Mammary epithelial cell (primary cell): Measurements from ENCODE around the gene HNRNPU.

Experiments used
- EZH2 ChIP-seq: IDR thresholded peaks from 2 replicates; pipeline ENCODE4 v1.6.1; 2012; ENCODE audit warnings: low read length, inconsistent platforms, borderline replicate concordance
- TF ChIP-seq, protein P1 (sequence below), 2 donors: IDR thresholded peaks in 1 of 2; conservative IDR thresholded peaks in 1 of 2; 2 replicates each; pipeline ENCODE4 v1.5.1; 2011 to 2012; ENCODE audit warnings: inconsistent platforms in 2 of 2, low read length in 2 of 2, mild to moderate bottlenecking in 2 of 2, control low read depth in 1 of 2, low read depth in 1 of 2; ENCODE audit not compliant: insufficient read depth in 1 of 2; ENCODE audit errors: extremely low read depth in 1 of 2

DNA sequence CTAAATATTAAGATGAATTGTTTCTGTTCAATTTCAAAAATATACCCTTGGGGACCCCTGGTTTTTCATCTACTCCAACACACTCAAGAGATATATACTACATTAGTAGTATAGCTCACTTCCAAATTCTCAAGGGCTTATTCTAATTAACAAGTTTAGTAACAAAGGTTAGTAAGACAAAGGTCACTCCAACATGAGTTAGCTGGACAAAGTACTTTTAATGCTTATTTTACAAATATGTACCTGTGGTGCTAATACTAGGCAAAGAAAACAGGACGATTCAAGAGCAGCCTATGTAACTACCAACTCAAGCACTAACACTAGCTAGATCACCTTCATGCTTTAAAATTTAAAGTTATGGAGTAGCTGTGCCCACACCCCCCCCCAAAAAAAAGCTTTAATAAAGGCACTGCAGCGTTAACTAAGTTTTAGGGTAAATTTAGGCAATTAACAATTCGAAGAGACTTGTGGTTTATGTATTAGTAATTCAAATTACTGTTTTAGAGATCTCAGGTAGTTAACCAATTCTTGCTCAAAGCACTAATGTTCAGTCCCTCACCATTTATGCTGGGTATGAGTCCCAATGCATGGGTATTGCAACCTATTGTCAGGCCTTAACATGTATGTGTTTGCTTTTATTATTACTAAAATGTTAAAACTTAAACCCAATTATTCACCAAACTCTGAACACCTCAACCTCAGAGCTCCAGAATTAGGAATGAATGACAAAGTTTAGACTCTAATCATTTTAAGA lies 14.1 kb downstream of the HNRNPU start:
- TF ChIP-seq, protein P1, sequence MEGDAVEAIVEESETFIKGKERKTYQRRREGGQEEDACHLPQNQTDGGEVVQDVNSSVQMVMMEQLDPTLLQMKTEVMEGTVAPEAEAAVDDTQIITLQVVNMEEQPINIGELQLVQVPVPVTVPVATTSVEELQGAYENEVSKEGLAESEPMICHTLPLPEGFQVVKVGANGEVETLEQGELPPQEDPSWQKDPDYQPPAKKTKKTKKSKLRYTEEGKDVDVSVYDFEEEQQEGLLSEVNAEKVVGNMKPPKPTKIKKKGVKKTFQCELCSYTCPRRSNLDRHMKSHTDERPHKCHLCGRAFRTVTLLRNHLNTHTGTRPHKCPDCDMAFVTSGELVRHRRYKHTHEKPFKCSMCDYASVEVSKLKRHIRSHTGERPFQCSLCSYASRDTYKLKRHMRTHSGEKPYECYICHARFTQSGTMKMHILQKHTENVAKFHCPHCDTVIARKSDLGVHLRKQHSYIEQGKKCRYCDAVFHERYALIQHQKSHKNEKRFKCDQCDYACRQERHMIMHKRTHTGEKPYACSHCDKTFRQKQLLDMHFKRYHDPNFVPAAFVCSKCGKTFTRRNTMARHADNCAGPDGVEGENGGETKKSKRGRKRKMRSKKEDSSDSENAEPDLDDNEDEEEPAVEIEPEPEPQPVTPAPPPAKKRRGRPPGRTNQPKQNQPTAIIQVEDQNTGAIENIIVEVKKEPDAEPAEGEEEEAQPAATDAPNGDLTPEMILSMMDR (conservative IDR thresholded peaks at IDR 0.05 in 1 of 2, IDR thresholded peaks at IDR 0.05 in 1 of 2; ENCODE audit: extremely low read depth in 1 of 2, insufficient read depth in 1 of 2, low read depth in 1 of 2, low read length in 2 of 2): no peak
- no peak for TF ChIP-seq EZH2
